ENCODE measurements around the gene CLGN.

- TF ChIP-seq CTCF (IDR thresholded peaks at IDR 0.05) (no peak), POLR2A (IDR thresholded peaks at IDR 0.05) (no peak)
Measured at GRCh38 chr4:140408974-140409373, 18.5 kb downstream of the CLGN start.

All from right lobe of liver (tissue), 4 donors.